ENCODE data around the gene IGLL5. TPM values are rescaled to one million over a fixed set of nuclear protein-coding genes. Genes with fewer than 3 reads are reported as not detected.

Gene IGLL5
- total and polyA plus RNA-seq, 2 donors (not counting 3 experiments of a cell fraction or from before 2014, with no cell fraction given), result not detected

- intact Hi-C loops (cut with micrococcal nuclease), result no loop called here
- no peaks in the 10 kb centered on the region for H3K9me1 ChIP-seq (replicated peaks; ENCODE audit: control insufficient read depth, extremely low read depth, insufficient read depth, low read length)
- dilution Hi-C loops (cut with MboI; ENCODE audit: extremely low pct_ligation_motif_present, low sequenced_read_pairs), result no loop called here
- H3K36me3 ChIP-seq (ENCODE audit: control insufficient read depth in 2 of 2, extremely low read depth in 1 of 2, insufficient read depth in 2 of 2, low read length in 2 of 2), result no peaks in the 10 kb centered on the region
- H4K20me1 ChIP-seq (replicated peaks; ENCODE audit: control insufficient read depth, extremely low read depth, insufficient read depth, low read length), result no peaks in the 10 kb centered on the region
- H3K27me3 ChIP-seq (ENCODE audit: control insufficient read depth in 2 of 2, insufficient read depth in 2 of 2, low read length in 2 of 2), result no peaks in the 10 kb centered on the region
- H3K4me1 ChIP-seq (ENCODE audit: control insufficient read depth, extremely low read depth, insufficient read depth, low read length), result no peaks in the 10 kb centered on the region
- H3K9ac ChIP-seq (replicated peaks; ENCODE audit: extremely low read depth, insufficient read depth, low read length), result no peak overlapping the region
- DNase-seq (ENCODE audit: low read depth, low spot score) (no peak), FAIRE-seq (no peak)
- no peak overlapping the region for H3K4me2 ChIP-seq (ENCODE audit: insufficient read depth, low read length)
- H3K9me3 ChIP-seq (replicated peaks; ENCODE audit: control insufficient read depth, insufficient read depth, low read length), result no peaks in the 10 kb centered on the region
- H3K79me2 ChIP-seq (ENCODE audit: control insufficient read depth, insufficient read depth, low read length), result no peaks in the 10 kb centered on the region
- CTCF ChIA-PET, result no interaction called here
- no peak overlapping the region for H3K27ac ChIP-seq (ENCODE audit: insufficient read depth, low read depth, low read length)
- POLR2A ChIA-PET, result no interaction called here
- H2AFZ ChIP-seq (ENCODE audit: low read depth, low read length), result no peak overlapping the region
- no peak for TF ChIP-seq CTCF (IDR thresholded peaks at IDR 0.05; ENCODE audit: extremely low read depth in 1 of 2, insufficient read depth in 1 of 2, low read depth in 1 of 2, low read length in 2 of 2)
- no peak for TF ChIP-seq EZH2 (IDR thresholded peaks at IDR 0.05; ENCODE audit: borderline replicate concordance, low read depth, low read length, severe bottlenecking)
- TF ChIP-seq MYC (IDR thresholded peaks at IDR 0.05; ENCODE audit: low read depth, low read length), result no peak
- no peak for TF ChIP-seq POLR2A (IDR thresholded peaks at IDR 0.05; ENCODE audit: low read depth, low read length)
- no peak for TF ChIP-seq JUN (IDR thresholded peaks at IDR 0.05; ENCODE audit: borderline replicate concordance, insufficient read depth, insufficient read length, low read depth)
- no peak for TF ChIP-seq GATA2 (IDR thresholded peaks at IDR 0.05; ENCODE audit: insufficient read depth, insufficient read length, low read depth, low read length)
- no peak for TF ChIP-seq POLR2AphosphoS5 (IDR thresholded peaks at IDR 0.05; ENCODE audit: insufficient read depth, low read depth, low read length)
- BruUV-seq (replicated peaks), result no TSS peak
- H3K4me3 ChIP-seq (replicated peaks in 1 of 3; ENCODE audit: insufficient read depth in 1 of 3, low read depth in 1 of 3, low read length in 3 of 3), result no peak overlapping the region
Observed at GRCh38 chr22:22924369-22925145, 36.9 kb downstream of the IGLL5 start.

Data from endothelial cell of umbilical vein (primary cell).